CD4-positive, alpha-beta T cell treated with Interleukin-12 subunit alpha and Interleukin-12 subunit beta, for 1 hour (primary cell): ENCODE measurements around the gene FXYD2.
"Not testable (repeated sequence)": the region's sequence is repeated elsewhere in the genome, so short reads cannot be mapped to it uniquely, and the experiment has no call there.

ENCODE experiments used
- DNase-seq: peaks from one replicate; pipeline ENCODE4 v3.0.0-alpha.2; 2020

The FXYD2 gene

GRCh38 chr11:117819096-117820040 is 5.2 kb downstream of the FXYD2 start:
- DNase-seq = no peak

GRCh38 chr11:117818041-117818873 is 6.3 kb downstream of the FXYD2 start:
- peak; percentile 68 for DNase-seq

- peak; percentile 88 for DNase-seq
Observed at GRCh38 chr11:117817368-117818040, 7.0 kb downstream of the FXYD2 start.

GRCh38 chr11:117816846-117817367 is 7.6 kb downstream of the FXYD2 start:
- DNase-seq = no peak

- DNase-seq = no peak
Observed at GRCh38 chr11:117816151-117816741, 8.3 kb downstream of the FXYD2 start.

GRCh38 chr11:117815262-117815803 is 9.2 kb downstream of the FXYD2 start:
- peak; percentile 87 for DNase-seq

- peak; percentile 86 for DNase-seq
Observed at GRCh38 chr11:117814766-117815261, 9.7 kb downstream of the FXYD2 start.

GRCh38 chr11:117814204-117814765 is 10.3 kb downstream of the FXYD2 start:
- DNase-seq = no peak

- DNase-seq = not testable (repeated sequence)
Observed at GRCh38 chr11:117810056-117810451, 14.5 kb downstream of the FXYD2 start.

- peak; percentile 50 for DNase-seq
Observed at GRCh38 chr11:117809236-117810055, 15.1 kb downstream of the FXYD2 start.

- no peak for DNase-seq
Observed at GRCh38 chr11:117808784-117809183, 15.8 kb downstream of the FXYD2 start.

- DNase-seq = peak; percentile 77
Observed at GRCh38 chr11:117807482-117808327, 16.8 kb downstream of the FXYD2 start.

- DNase-seq = no peak
Observed at GRCh38 chr11:117806846-117807245, 17.7 kb downstream of the FXYD2 start.

GRCh38 chr11:117805045-117805444 is 19.5 kb downstream of the FXYD2 start:
- DNase-seq = no peak

GRCh38 chr11:117803896-117804295 is 20.6 kb downstream of the FXYD2 start:
- no peak for DNase-seq

GRCh38 chr11:117799634-117800033 is 24.9 kb downstream of the FXYD2 start:
- DNase-seq = no peak

- peak; percentile 46 for DNase-seq
Observed at GRCh38 chr11:117796872-117797529, 27.5 kb downstream of the FXYD2 start, which contains the start of gene DSCAML1. Gene DSCAML1, minus strand, starts transcription at chr11:117797216. Its CDS starts 137 bp downstream, at chr11:117797079.

GRCh38 chr11:117796456-117796871 is 28.1 kb downstream of the FXYD2 start:
- DNase-seq = no peak
